HCT116 (cell line): ENCODE data around the gene FOXP2.

Experiments used
- CTCF ChIP-seq, 3 experiments: fragments of 200-600 bp in 1 of 3; sonication (generic) in 1 of 3; IDR thresholded peaks in 2 of 3; conservative IDR thresholded peaks in 1 of 3; 2 replicates each; pipeline ENCODE4 v1.5.1; 2012 to 2017; ENCODE audit warnings: low read depth in 2 of 3, low read length in 2 of 3, antibody characterized with exemption in 1 of 3, borderline replicate concordance in 1 of 3, control low read depth in 1 of 3, mild to moderate bottlenecking in 1 of 3, mixed read lengths in 1 of 3, mixed run types in 1 of 3, moderate library complexity in 1 of 3; ENCODE audit not compliant: insufficient read depth in 1 of 3
- EZH2phosphoT487 ChIP-seq: fragments of 200-600 bp; IDR thresholded peaks from 2 replicates; pipeline ENCODE4 v1.6.1; 2018; ENCODE audit warnings: antibody characterized with exemption, borderline replicate concordance
- REST ChIP-seq: IDR thresholded peaks from 2 replicates; pipeline ENCODE4 v1.6.1; 2012; ENCODE audit warnings: low read depth

DNA sequence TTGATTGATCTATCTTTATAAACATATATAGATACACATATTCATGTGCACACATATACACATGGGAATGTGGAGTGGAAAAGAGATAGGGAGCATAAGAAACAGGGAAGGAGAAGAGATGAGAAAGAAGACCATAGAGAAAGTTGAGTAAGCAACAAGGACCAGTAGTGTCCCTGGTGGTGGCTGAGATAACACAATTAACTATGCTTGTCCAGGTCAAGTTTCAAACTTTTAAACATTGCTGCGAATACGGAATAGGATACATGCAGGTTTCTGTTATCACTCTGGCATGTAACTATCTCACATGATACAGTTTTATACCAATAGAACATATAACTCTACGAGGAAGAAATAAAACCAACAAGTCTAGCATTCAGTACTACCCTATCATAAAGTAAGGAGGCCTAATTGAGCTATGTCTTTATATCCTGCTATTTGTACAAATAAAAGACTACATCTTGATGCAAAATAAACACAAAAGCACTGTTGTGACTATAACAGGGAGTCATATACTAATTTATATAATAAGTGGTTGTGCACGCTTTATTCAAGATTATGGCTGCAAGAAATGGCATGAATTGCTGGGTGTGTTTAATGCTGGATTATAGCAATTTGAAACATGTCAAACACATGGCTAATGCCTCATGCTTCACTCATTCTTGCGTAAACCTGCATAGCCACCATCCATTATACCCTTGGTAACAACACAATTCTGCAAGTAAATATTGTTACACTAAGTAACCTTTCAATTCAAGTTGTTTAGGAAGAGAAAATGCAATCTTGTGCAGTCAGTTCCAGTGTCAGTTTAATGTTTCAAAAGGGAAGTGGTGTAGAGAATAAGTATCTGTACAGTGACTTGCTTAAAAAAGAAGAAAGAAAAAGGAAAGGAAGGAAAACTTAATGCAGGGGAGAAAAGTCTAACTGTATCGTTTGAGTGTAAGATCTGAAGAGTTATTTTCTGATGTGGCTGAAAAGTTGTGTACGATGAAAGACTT lies 8.2 kb downstream of the FOXP2 start:
- no peak for TF ChIP-seq REST
- TF ChIP-seq EZH2phosphoT487 = no peak
- peak in 2 of 3 experiments; percentile 57 to 60; a peak in 4 of 6 replicates for TF ChIP-seq CTCF (IDR thresholded peaks at IDR 0.05 in 2 of 3, conservative IDR thresholded peaks at IDR 0.05 in 1 of 3; ENCODE audit: borderline replicate concordance in 1 of 3, insufficient read depth in 1 of 3, low read depth in 2 of 3, low read length in 2 of 3)
